Mesodermal cell (in vitro differentiated cells): ENCODE results near the gene MX2.
"Not testable (repeated sequence)": the region's sequence is repeated elsewhere in the genome, so short reads cannot be mapped to it uniquely, and the experiment has no call there.

Source experiments
- H3K27ac ChIP-seq: 2 replicates; pipeline ENCODE4 v1.7.0; 2013; ENCODE audit warnings: mild to moderate bottlenecking, low read depth, low read length, moderate library complexity; ENCODE audit not compliant: severe bottlenecking
- H3K36me3 ChIP-seq: 2 replicates; pipeline ENCODE4 v1.7.1; 2013; ENCODE audit warnings: mild to moderate bottlenecking, low read length, moderate library complexity; ENCODE audit not compliant: control insufficient read depth, insufficient read depth
- H3K4me1 ChIP-seq: one replicate; pipeline ENCODE4 v1.7.1; 2013; ENCODE audit warnings: mild to moderate bottlenecking, low read length; ENCODE audit not compliant: insufficient read depth, control insufficient read depth, poor library complexity, severe bottlenecking
- H3K4me3 ChIP-seq: 2 replicates; pipeline ENCODE4 v1.7.0; 2013; ENCODE audit warnings: low read length, control low read depth, mild to moderate bottlenecking; ENCODE audit not compliant: insufficient read depth, poor library complexity, severe bottlenecking; ENCODE audit errors: extremely low read depth
- H3K9me3 ChIP-seq: 2 replicates; pipeline ENCODE4 v1.7.1; 2013; ENCODE audit warnings: mild to moderate bottlenecking, low read length, moderate library complexity; ENCODE audit not compliant: control insufficient read depth
- WGBS, 2 experiments: methylation state at CpG; one replicate each; pipeline ENCODE4 v1.1.5; 2013; ENCODE audit warnings: missing lambda C conversion rate in 2 of 2; ENCODE audit not compliant: insufficient coverage in 2 of 2; 5-methylcytosine and 5-hydroxymethylcytosine counted together

MX2 gene

GRCh38 chr21:41419921-41420862, 58.4 kb downstream of the MX2 start:
- H3K36me3 ChIP-seq = no peaks in the 10 kb centered on the region
- H3K9me3 ChIP-seq = no peaks in the 10 kb centered on the region
- peak overlapping the region; percentile 40 for H3K4me3 ChIP-seq
- no peak overlapping the region for H3K27ac ChIP-seq
- no peaks in the 10 kb centered on the region for H3K4me1 ChIP-seq
- WGBS, 2 experiments = 15 to 17% methylated on average over 41 to 44 of the region's 54 CpGs

- peak overlapping the region; percentile 40 for H3K4me3 ChIP-seq
- not testable (repeated sequence) for H3K27ac ChIP-seq, H3K9me3 ChIP-seq, H3K36me3 ChIP-seq, H3K4me1 ChIP-seq
- 100% methylated on average over 2 of the region's 8 CpGs; no CpG with 5 or more reads in 1 of the 2 experiments for WGBS, 2 experiments
These were observed 59.2 kb downstream of the MX2 start for GRCh38 chr21:41420998-41421397.

- WGBS, 2 experiments = 95 to 96% methylated on average over 14 of the region's 19 CpGs
These were observed 60.9 kb downstream of the MX2 start for GRCh38 chr21:41422546-41423304.

GRCh38 chr21:41423305-41423636, 61.4 kb downstream of the MX2 start:
- H3K4me3 ChIP-seq, H3K27ac ChIP-seq, H3K9me3 ChIP-seq, H3K4me1 ChIP-seq, H3K36me3 ChIP-seq: not testable (repeated sequence)
- 64 to 87% methylated on average over 2 of the region's 5 CpGs for WGBS, 2 experiments

More at GRCh38 chr21:41422546-41423304, 60.9 kb downstream of the MX2 start:
- Histone ChIP-seq H3K4me1 (no peaks in the 10 kb centered on the region), H3K4me3 (no peak overlapping the region), H3K36me3 (no peaks in the 10 kb centered on the region), H3K27ac (no peak overlapping the region), H3K9me3 (no peaks in the 10 kb centered on the region)

- no peak overlapping the region for H3K27ac ChIP-seq
- peak overlapping the region; percentile 33 for H3K4me3 ChIP-seq
- WGBS, 2 experiments = 49 to 70% methylated on average over 4 to 6 of the region's 7 CpGs
- H3K9me3 ChIP-seq = no peaks in the 10 kb centered on the region
- H3K4me1 ChIP-seq = no peaks in the 10 kb centered on the region
- no peaks in the 10 kb centered on the region for H3K36me3 ChIP-seq
These were observed 63.7 kb downstream of the MX2 start for GRCh38 chr21:41425588-41425953.

- Histone ChIP-seq H3K9me3 (no peaks in the 10 kb centered on the region), H3K36me3 (no peaks in the 10 kb centered on the region), H3K4me1 (no peaks in the 10 kb centered on the region), H3K27ac (no peak within 1 kb of the TSS), H3K4me3 (peak within 1 kb of the TSS; percentile 33)
- WGBS, 2 experiments = 6 to 7% methylated on average over 51 to 57 of the region's 65 CpGs
These were observed 64.3 kb downstream of the MX2 start, which contains the start of gene MX1 for GRCh38 chr21:41425954-41426675. Gene MX1, plus strand, starts transcription at chr21:41426239. Its CDS starts 5,832 bp downstream, at chr21:41432071.

- H3K4me3 ChIP-seq = peak overlapping the region; percentile 33
- H3K27ac ChIP-seq = no peak overlapping the region
- no peaks in the 10 kb centered on the region for H3K4me1 ChIP-seq
- no peaks in the 10 kb centered on the region for H3K9me3 ChIP-seq
- WGBS, 2 experiments = 21 to 24% methylated on average over 24 to 27 of the region's 41 CpGs
- H3K36me3 ChIP-seq = no peaks in the 10 kb centered on the region
These were observed 65.0 kb downstream of the MX2 start for GRCh38 chr21:41426676-41427404.

GRCh38 chr21:41427556-41427955, 65.7 kb downstream of the MX2 start:
- H3K36me3 ChIP-seq = no peaks in the 10 kb centered on the region
- WGBS, 2 experiments = 84 to 94% methylated on average over 7 of the region's 8 CpGs
- H3K4me3 ChIP-seq = no peak overlapping the region
- H3K4me1 ChIP-seq = no peaks in the 10 kb centered on the region
- no peak overlapping the region for H3K27ac ChIP-seq
- H3K9me3 ChIP-seq = no peaks in the 10 kb centered on the region

- Histone ChIP-seq H3K4me1 (no peaks in the 10 kb centered on the region), H3K9me3 (no peaks in the 10 kb centered on the region), H3K27ac (no peak overlapping the region), H3K36me3 (no peaks in the 10 kb centered on the region), H3K4me3 (no peak overlapping the region)
- WGBS, 2 experiments = 84 to 95% methylated on average over 7 to 8 of the region's 8 CpGs
These were observed 66.5 kb downstream of the MX2 start for GRCh38 chr21:41428311-41428710.

GRCh38 chr21:41428847-41429246, 67.0 kb downstream of the MX2 start:
- H3K9me3 ChIP-seq = no peaks in the 10 kb centered on the region
- WGBS, 2 experiments = 82 to 91% methylated on average over 5 to 6 of the region's 6 CpGs
- no peaks in the 10 kb centered on the region for H3K36me3 ChIP-seq
- H3K27ac ChIP-seq = no peak overlapping the region
- no peaks in the 10 kb centered on the region for H3K4me1 ChIP-seq
- H3K4me3 ChIP-seq = no peak overlapping the region
